HEK293 (cell line): ENCODE measurements around the gene IGF1R.

ENCODE experiments used
- ZNF292 ChIP-seq: fragments of 450-650 bp; formaldehyde crosslinking; IDR thresholded peaks from 2 replicates; pipeline ENCODE4 v1.5.1; 2016; ENCODE audit warnings: low read depth, missing biosample characterization, missing genetic modification characterization, borderline replicate concordance
- ZNF639 ChIP-seq: fragments of 450-650 bp; formaldehyde crosslinking; IDR thresholded peaks from 2 replicates; pipeline ENCODE4 v1.5.1; 2016; ENCODE audit warnings: missing biosample characterization, missing genetic modification characterization

- TF ChIP-seq ZNF292 (tag by site-specific recombination): no peak
- TF ChIP-seq ZNF639 (tag by site-specific recombination): no peak
Measured at GRCh38 chr15:98884894-98885293, 236.6 kb downstream of the IGF1R start.
